IgD-negative memory B cell (primary cell): Measurements from ENCODE around the gene CDHR5. TPM values are rescaled to one million over a fixed set of nuclear protein-coding genes. Genes with fewer than 3 reads are reported as not detected.

ENCODE experiments used
- H3K27ac Mint-ChIP-seq, 3 donors: one replicate each; pipeline ENCODE4 v1.8.0; 2020 to 2022; ENCODE audit warnings: mild to moderate bottlenecking in 3 of 3, mixed read lengths in 3 of 3, moderate library complexity in 1 of 3
- H3K27me3 Mint-ChIP-seq: one replicate; pipeline ENCODE4 v1.8.0; 2021; ENCODE audit warnings: mixed read lengths
- H3K36me3 Mint-ChIP-seq: one replicate; pipeline ENCODE4 v1.8.0; 2020; ENCODE audit warnings: mild to moderate bottlenecking, mixed read lengths
- H3K4me1 Mint-ChIP-seq, 3 donors: one replicate each; pipeline ENCODE4 v1.8.0; 2020 to 2022; ENCODE audit warnings: mixed read lengths in 3 of 3, mild to moderate bottlenecking in 1 of 3
- H3K4me3 Mint-ChIP-seq, 4 donors: one replicate each; pipeline ENCODE4 v1.8.0; 2020 to 2022; ENCODE audit warnings: mild to moderate bottlenecking in 4 of 4, mixed read lengths in 4 of 4, moderate library complexity in 3 of 4
- H3K9me3 Mint-ChIP-seq, 3 donors: one replicate each; pipeline ENCODE4 v1.8.0; 2020 to 2021; ENCODE audit warnings: mixed read lengths in 3 of 3, mild to moderate bottlenecking in 1 of 3
- polyA plus RNA-seq: library from polyadenylated mRNA; unstranded; fragments of 300-500 nt; fragmentation: Illumina TruSeq; gene quantifications from one replicate; pipeline ENCODE4 v1.2.3, GENCODE V29; 2021

CDHR5 gene
- polyA plus RNA-seq, 1 donor from 2014 or later: not detected

DNA sequence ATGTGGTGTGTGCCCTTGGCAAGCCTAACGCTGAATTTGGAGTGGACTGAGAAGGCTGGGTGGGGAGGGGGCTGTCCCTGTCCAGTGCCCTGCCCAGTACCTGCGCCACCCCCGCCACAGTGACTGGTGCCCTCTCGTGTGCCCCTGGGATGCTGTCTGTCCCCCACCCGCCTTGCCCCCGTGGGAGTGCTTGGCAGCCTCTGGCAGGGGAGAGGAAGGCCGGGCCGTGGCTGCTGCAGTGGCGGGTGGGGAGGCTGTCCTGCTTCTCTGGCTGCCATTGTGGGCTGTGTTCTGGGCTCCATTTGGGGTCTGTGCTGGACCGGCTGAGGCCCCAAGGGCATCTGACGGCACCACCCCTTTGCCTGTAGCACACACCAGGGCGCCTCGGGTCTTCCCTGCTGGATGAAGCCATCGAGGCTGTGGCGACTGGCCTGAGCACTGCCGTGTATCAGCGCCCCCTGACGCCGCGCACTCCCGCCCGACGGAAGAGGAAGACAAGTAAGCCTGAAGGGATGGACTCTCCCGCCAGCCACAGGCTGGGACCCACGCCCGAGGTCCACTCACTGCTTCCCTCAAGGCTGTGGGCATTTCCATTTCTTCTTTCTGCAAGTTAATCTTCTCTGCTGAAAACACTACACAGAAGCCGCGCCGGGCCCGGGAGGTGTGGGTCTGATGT is 26.6 kb downstream of the CDHR5 start:
- Mint-ChIP-seq H3K27me3 (no peaks in the 10 kb centered on the region), H3K9me3 (no peaks in the 10 kb centered on the region), H3K4me1 (no peaks in the 10 kb centered on the region), H3K4me3 (peak overlapping the region in 1 of 4 donors; percentile 3), H3K36me3 (peaks cover 6% of the 10 kb centered on the region), H3K27ac (no peak overlapping the region)

GRCh38 chr11:597166-597725 is 27.5 kb downstream of the CDHR5 start:
- Mint-ChIP-seq H3K36me3 (peaks cover 6% of the 10 kb centered on the region), H3K27me3 (no peaks in the 10 kb centered on the region), H3K27ac (no peak overlapping the region), H3K9me3 (no peaks in the 10 kb centered on the region), H3K4me3 (no peak overlapping the region), H3K4me1 (no peaks in the 10 kb centered on the region)

GRCh38 chr11:596374-596773 is 28.4 kb downstream of the CDHR5 start:
- Mint-ChIP-seq H3K36me3 (peaks cover 4% of the 10 kb centered on the region), H3K27ac (peak overlapping the region in 1 of 3 donors; percentile 43), H3K27me3 (no peaks in the 10 kb centered on the region), H3K9me3 (no peaks in the 10 kb centered on the region), H3K4me3 (no peak overlapping the region), H3K4me1 (no peaks in the 10 kb centered on the region)

GRCh38 chr11:595400-595799 is 29.4 kb downstream of the CDHR5 start:
- Mint-ChIP-seq H3K36me3 (peaks cover 4% of the 10 kb centered on the region), H3K27me3 (no peaks in the 10 kb centered on the region), H3K9me3 (no peaks in the 10 kb centered on the region), H3K4me1 (no peaks in the 10 kb centered on the region), H3K27ac (no peak overlapping the region), H3K4me3 (no peak overlapping the region)

DNA sequence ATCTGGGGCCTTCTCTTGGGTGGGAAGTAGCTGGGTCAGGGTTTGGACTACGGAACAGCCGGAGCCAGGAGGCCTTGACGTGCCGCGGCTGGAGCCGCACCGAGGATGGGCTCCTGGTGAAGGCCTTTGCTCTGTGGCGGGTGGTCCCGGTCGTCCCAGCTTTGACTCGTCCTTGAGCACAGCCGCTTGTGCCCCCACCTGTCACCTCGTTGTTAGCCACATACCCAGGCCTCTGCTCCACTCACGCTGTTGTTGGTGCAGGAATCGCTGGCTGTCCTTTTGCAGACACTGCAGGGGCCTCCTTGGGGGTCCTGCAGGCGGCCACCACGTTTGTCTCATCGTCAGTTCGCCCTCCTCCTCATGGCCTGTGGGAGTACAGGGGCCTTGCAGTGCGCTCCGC is 31.4 kb downstream of the CDHR5 start:
- Mint-ChIP-seq H3K27ac (peak overlapping the region in 1 of 3 donors; percentile 43), H3K4me1 (no peaks in the 10 kb centered on the region), H3K36me3 (peaks cover 4% of the 10 kb centered on the region), H3K27me3 (no peaks in the 10 kb centered on the region), H3K4me3 (no peak overlapping the region), H3K9me3 (no peaks in the 10 kb centered on the region)

- H3K36me3 Mint-ChIP-seq: peaks cover 4% of the 10 kb centered on the region
- H3K9me3 Mint-ChIP-seq: no peaks in the 10 kb centered on the region
- no peaks in the 10 kb centered on the region for H3K4me1 Mint-ChIP-seq
- H3K27me3 Mint-ChIP-seq: no peaks in the 10 kb centered on the region
- no peak overlapping the region for H3K27ac Mint-ChIP-seq
- H3K4me3 Mint-ChIP-seq: no peak overlapping the region
These were observed 31.8 kb downstream of the CDHR5 start for GRCh38 chr11:592918-593317.

GRCh38 chr11:592501-592900 is 32.3 kb downstream of the CDHR5 start:
- Mint-ChIP-seq H3K4me1 (no peaks in the 10 kb centered on the region), H3K27ac (peak overlapping the region in 1 of 3 donors; percentile 14), H3K9me3 (no peaks in the 10 kb centered on the region), H3K36me3 (peaks cover 4% of the 10 kb centered on the region), H3K4me3 (peak overlapping the region in 1 of 4 donors; percentile 63), H3K27me3 (no peaks in the 10 kb centered on the region)

GRCh38 chr11:590997-591396 is 33.8 kb downstream of the CDHR5 start:
- no peaks in the 10 kb centered on the region for H3K27me3 Mint-ChIP-seq
- no peaks in the 10 kb centered on the region for H3K4me1 Mint-ChIP-seq
- no peak overlapping the region for H3K4me3 Mint-ChIP-seq
- H3K36me3 Mint-ChIP-seq: peaks cover 4% of the 10 kb centered on the region
- no peaks in the 10 kb centered on the region for H3K9me3 Mint-ChIP-seq
- H3K27ac Mint-ChIP-seq: peak overlapping the region in 1 of 3 donors; percentile 32

DNA sequence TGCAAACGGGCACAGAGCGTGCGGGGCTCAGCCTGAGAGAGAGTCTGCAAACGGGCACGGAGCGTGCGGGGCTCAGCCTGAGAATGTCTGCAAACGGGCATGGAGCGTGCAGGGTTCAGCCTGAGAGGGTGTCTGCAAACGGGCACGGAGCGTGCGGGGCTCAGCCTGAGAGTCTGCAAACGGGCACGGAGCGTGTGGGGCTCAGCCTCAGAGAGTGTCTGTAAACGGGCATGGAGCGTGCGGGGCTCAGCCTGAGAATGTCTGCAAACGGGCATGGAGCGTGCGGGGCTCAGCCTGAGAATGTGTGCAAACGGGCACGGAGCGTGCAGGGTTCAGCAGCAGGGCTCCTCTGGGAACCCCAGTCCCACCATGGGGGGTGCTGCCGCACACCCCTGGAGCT is 35.0 kb downstream of the CDHR5 start:
- H3K4me3 Mint-ChIP-seq: no peak overlapping the region
- no peaks in the 10 kb centered on the region for H3K27me3 Mint-ChIP-seq
- peaks cover 3% of the 10 kb centered on the region for H3K36me3 Mint-ChIP-seq
- H3K9me3 Mint-ChIP-seq: no peaks in the 10 kb centered on the region
- no peak overlapping the region for H3K27ac Mint-ChIP-seq
- no peaks in the 10 kb centered on the region for H3K4me1 Mint-ChIP-seq

DNA sequence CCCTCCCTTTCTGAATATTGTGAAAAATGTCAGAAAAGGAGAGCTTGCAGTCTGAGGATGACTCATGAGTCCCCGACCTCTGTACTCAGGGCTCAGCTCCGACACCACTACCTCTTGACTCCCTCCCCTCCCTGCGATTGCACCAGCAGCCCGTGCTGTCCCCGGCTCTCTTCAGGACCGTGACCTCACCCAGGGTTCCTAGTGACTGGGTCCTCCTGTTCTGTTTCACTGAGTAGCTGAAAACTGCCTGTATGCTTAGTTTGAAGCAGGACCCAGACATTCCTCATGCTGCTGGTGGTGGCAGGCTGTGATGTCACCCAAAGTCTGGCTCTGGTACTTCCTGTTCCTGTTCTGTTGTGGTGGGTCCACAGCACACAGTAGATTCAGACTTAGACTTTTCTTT is 36.8 kb downstream of the CDHR5 start:
- H3K27ac Mint-ChIP-seq: peak overlapping the region in 2 of 3 donors; percentile 63 to 78
- peak overlapping the region in 1 of 4 donors; percentile 53 for H3K4me3 Mint-ChIP-seq
- H3K9me3 Mint-ChIP-seq: no peaks in the 10 kb centered on the region
- no peaks in the 10 kb centered on the region for H3K27me3 Mint-ChIP-seq
- H3K4me1 Mint-ChIP-seq: no peaks in the 10 kb centered on the region
- H3K36me3 Mint-ChIP-seq: no peaks in the 10 kb centered on the region

DNA sequence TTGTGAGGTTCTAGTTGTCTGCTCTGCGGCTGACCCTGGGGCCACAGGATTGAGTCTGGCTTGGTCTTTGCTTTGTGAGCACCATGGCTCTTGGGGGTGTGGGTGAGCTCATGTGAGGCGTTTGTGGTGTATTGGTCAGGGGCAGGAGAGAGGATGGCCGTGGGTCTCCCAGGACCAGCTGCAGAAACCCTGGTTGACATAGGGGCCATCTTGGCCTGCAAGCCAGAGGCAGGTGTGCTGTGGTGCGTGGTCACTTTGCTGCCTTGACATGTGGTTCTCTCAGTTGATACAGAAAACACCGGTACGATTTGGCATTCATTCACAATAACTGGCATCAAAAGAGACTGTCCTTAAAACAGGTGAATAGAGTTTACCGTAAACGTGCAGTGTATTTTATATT is 37.2 kb downstream of the CDHR5 start:
- Mint-ChIP-seq H3K27me3 (no peaks in the 10 kb centered on the region), H3K9me3 (no peaks in the 10 kb centered on the region), H3K4me3 (peak overlapping the region in 1 of 4 donors; percentile 29), H3K36me3 (no peaks in the 10 kb centered on the region), H3K27ac (peak overlapping the region in 1 of 3 donors; percentile 78), H3K4me1 (no peaks in the 10 kb centered on the region)

- Mint-ChIP-seq H3K36me3 (no peaks in the 10 kb centered on the region), H3K27ac (no peak overlapping the region), H3K4me1 (peaks cover 0 to 2% (median 1%) of the 10 kb centered on the region in 3 donors), H3K4me3 (no peak overlapping the region), H3K27me3 (no peaks in the 10 kb centered on the region), H3K9me3 (no peaks in the 10 kb centered on the region)
These were observed 38.1 kb downstream of the CDHR5 start for GRCh38 chr11:586376-587316.

- H3K4me3 Mint-ChIP-seq: peak overlapping the region in 1 of 4 donors; percentile 32
- H3K9me3 Mint-ChIP-seq: no peaks in the 10 kb centered on the region
- H3K27me3 Mint-ChIP-seq: no peaks in the 10 kb centered on the region
- peaks cover 7 to 14% (median 9%) of the 10 kb centered on the region in 3 donors for H3K4me1 Mint-ChIP-seq
- peak overlapping the region in 1 of 3 donors; percentile 39 for H3K27ac Mint-ChIP-seq
- H3K36me3 Mint-ChIP-seq: no peaks in the 10 kb centered on the region
These were observed 40.5 kb downstream of the CDHR5 start for GRCh38 chr11:584287-584686.

DNA sequence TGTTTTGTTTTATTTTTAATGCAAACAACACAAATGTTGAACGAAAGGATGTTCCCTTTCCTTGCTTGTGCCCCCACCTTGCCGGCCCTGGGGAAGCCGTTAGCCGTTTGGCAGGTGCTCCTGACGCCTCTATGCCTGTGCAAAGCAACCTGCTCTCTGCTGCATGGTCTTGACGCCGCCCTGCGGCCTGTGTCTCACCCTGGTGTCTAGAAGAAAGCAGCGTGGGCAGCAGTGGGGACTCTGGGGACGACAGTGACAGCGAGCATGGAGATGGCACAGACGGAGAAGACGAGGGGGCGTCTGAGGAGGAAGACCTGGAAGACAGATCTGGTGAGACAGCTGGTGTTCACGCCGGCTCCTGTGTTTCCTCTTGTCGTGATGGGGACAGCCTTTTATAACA is 43.0 kb downstream of the CDHR5 start:
- Mint-ChIP-seq H3K36me3 (no peaks in the 10 kb centered on the region), H3K9me3 (no peaks in the 10 kb centered on the region), H3K27me3 (no peaks in the 10 kb centered on the region), H3K4me3 (no peak overlapping the region), H3K4me1 (peaks cover 15 to 28% (median 21%) of the 10 kb centered on the region in 3 donors), H3K27ac (peak overlapping the region in 2 of 3 donors; percentile 36 to 43)

DNA sequence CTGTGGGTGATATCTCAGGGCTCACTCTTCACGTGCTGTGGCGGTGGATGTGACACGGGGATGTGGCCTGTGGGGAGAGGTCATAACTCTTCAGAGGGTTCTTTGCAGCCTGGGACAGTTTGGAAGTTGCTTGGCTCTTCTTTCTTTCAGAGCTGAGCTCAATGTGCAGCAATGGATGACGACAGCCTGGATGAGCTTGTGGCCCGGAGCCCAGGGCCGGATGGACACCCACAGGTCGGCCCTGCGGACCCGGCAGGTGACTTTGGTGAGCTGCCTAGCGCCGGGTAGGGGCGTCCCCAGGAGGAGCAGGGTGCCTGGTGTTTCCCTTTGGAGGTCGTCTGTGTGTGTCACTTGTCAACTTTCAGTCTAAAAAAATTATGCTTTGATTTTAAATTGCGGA is 43.4 kb downstream of the CDHR5 start:
- H3K36me3 Mint-ChIP-seq: no peaks in the 10 kb centered on the region
- H3K4me1 Mint-ChIP-seq: peaks cover 15 to 28% (median 21%) of the 10 kb centered on the region in 3 donors

More for the DNA sequence above, 43.4 kb downstream of the CDHR5 start:
- Mint-ChIP-seq H3K27ac (peak overlapping the region in 2 of 3 donors; percentile 36 to 43), H3K4me3 (peak overlapping the region in 3 of 4 donors; percentile 24 to 60 (median 42)), H3K9me3 (no peaks in the 10 kb centered on the region), H3K27me3 (no peaks in the 10 kb centered on the region)
